RWPE1 (cell line): ENCODE measurements around the gene UNCX.

Source experiments
- CTCF ChIA-PET: fragments of 350-600 bp; sonication (Branson Sonifier 250); formaldehyde crosslinking; extraction: SDS; loops from one replicate; lab custom pipeline; 2021; lab: Yijun Ruan, JAX
- POLR2A ChIA-PET: fragments of 400-600 bp; formaldehyde crosslinking; extraction: SDS; loops from one replicate; lab custom pipeline; 2020; ENCODE audit warnings: antibody characterized with exemption; ENCODE audit not compliant: low non-redundant PET; lab: Yijun Ruan, JAX
- DNase-seq: peaks from one replicate; pipeline ENCODE4 v3.0.0; 2012; ENCODE audit warnings: low spot score
- H3K27ac ChIP-seq: fragments of 450-650 bp; 2 replicates; pipeline ENCODE4 v1.5.1; 2017
- TF ChIP-seq, protein P1 (sequence below): fragments of 450-650 bp; conservative IDR thresholded peaks from 2 replicates; pipeline ENCODE4 v1.5.1; 2017; ENCODE audit warnings: low read depth, mild to moderate bottlenecking

The UNCX gene

DNA sequence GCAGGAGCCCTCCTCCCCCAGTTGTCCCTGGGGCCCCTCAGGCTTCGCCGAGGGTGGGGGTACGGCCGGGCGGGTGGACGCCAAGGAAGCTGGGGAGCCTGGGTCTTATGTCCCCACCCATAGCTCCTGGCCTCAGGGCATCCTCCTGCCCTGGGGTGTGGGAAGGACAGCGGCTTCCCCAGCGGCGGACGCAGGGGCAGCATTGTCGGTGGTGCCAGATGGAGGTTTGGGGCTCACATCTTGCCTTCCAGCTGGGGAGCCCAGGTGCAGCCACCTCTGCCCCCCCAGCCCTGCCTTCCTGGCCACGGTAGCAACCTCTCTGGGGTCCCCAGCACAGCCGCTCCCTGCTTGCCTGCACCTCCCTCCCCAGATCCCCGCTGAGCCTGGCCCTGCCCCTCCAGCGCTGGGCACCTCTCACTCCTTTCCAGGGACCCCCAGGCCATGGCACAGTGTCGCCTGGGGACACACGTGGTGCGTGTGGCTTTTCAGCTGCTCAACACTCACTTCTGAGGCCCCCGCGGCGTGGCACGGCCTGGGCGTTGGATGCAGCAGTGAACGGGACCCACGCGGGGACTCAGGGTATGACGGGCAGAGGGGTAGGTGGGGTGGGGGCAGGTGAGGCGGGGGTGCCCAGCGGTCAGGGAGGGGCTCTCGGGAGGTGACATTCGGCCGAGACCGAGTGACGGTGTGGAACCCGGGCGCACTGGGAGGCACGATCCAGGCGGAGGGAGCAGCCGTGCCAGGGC, 53.1 kb downstream of the UNCX start:
- ChIA-PET POLR2A (no interaction called here), CTCF (interaction anchor here (0.6 kb wide), 1 partner anchor 59 kb away, joined by 3 read pairs; no protein-coding TSS in a partner anchor)
- TF ChIP-seq, protein P1, sequence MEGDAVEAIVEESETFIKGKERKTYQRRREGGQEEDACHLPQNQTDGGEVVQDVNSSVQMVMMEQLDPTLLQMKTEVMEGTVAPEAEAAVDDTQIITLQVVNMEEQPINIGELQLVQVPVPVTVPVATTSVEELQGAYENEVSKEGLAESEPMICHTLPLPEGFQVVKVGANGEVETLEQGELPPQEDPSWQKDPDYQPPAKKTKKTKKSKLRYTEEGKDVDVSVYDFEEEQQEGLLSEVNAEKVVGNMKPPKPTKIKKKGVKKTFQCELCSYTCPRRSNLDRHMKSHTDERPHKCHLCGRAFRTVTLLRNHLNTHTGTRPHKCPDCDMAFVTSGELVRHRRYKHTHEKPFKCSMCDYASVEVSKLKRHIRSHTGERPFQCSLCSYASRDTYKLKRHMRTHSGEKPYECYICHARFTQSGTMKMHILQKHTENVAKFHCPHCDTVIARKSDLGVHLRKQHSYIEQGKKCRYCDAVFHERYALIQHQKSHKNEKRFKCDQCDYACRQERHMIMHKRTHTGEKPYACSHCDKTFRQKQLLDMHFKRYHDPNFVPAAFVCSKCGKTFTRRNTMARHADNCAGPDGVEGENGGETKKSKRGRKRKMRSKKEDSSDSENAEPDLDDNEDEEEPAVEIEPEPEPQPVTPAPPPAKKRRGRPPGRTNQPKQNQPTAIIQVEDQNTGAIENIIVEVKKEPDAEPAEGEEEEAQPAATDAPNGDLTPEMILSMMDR, result no peak
- DNase-seq, result no peak
- H3K27ac ChIP-seq, result no peak overlapping the region
